Neuronal stem cell (in vitro differentiated cells): Measurements from ENCODE around the gene BDNF.

Source experiments
- DNase-seq: peaks from one replicate; pipeline ENCODE4 v3.0.0-alpha.2; 2013; ENCODE audit warnings: low spot score
- H2AFZ ChIP-seq: one replicate; pipeline ENCODE4 v1.6.1; 2013; ENCODE audit warnings: mild to moderate bottlenecking, low read length, inconsistent platforms
- H2AK5ac ChIP-seq: 2 replicates; pipeline ENCODE4 v1.6.1; 2013; ENCODE audit warnings: low read depth, mild to moderate bottlenecking, inconsistent platforms, low read length, moderate library complexity, mixed read lengths
- H2BK120ac ChIP-seq: 2 replicates; pipeline ENCODE4 v1.6.1; 2013; ENCODE audit warnings: low read depth, mild to moderate bottlenecking, inconsistent platforms, low read length, moderate library complexity, mixed read lengths
- H2BK12ac ChIP-seq: one replicate; pipeline ENCODE4 v1.6.1; 2013; ENCODE audit warnings: low read length, inconsistent platforms
- H2BK15ac ChIP-seq: 2 replicates; pipeline ENCODE4 v1.6.1; 2013; ENCODE audit warnings: mild to moderate bottlenecking, low read length, inconsistent platforms, mixed read lengths
- H2BK5ac ChIP-seq: one replicate; pipeline ENCODE4 v1.6.1; 2013; ENCODE audit warnings: inconsistent platforms, mild to moderate bottlenecking, low read length, moderate library complexity
- H3K14ac ChIP-seq: one replicate; pipeline ENCODE4 v1.6.1; 2013; ENCODE audit warnings: low read length, inconsistent platforms
- H3K18ac ChIP-seq: 2 replicates; pipeline ENCODE4 v1.6.1; 2013; ENCODE audit warnings: low read length, inconsistent platforms
- H3K23ac ChIP-seq: 2 replicates; pipeline ENCODE4 v1.6.1; 2013; ENCODE audit warnings: low read depth, mild to moderate bottlenecking, mixed read lengths, low read length, inconsistent platforms; ENCODE audit not compliant: poor library complexity
- H3K27ac ChIP-seq: replicated peaks from 3 replicates; pipeline ENCODE4 v1.5.1; 2013; ENCODE audit warnings: low read length, inconsistent platforms
- H3K27me3 ChIP-seq, 3 experiments: 2 replicates each; pipeline ENCODE4 v1.6.1; 2013; ENCODE audit warnings: low read length in 3 of 3, mild to moderate bottlenecking in 2 of 3, inconsistent platforms in 1 of 3, low read depth in 1 of 3, mixed read lengths in 1 of 3, moderate library complexity in 1 of 3; ENCODE audit not compliant: control insufficient read depth in 3 of 3, insufficient read depth in 3 of 3
- H3K36me3 ChIP-seq, 2 donors: replicated peaks in 1 of 2; 2 replicates each; pipeline ENCODE4 v1.6.1; 2013; ENCODE audit warnings: low read length in 2 of 2; ENCODE audit not compliant: control insufficient read depth in 2 of 2, insufficient read depth in 2 of 2
- H3K4ac ChIP-seq: 2 replicates; pipeline ENCODE4 v1.6.1; 2013; ENCODE audit warnings: inconsistent platforms, mild to moderate bottlenecking, low read length, moderate library complexity
- H3K4me1 ChIP-seq, 2 donors: 1 replicate in 1 of 2; 2 replicates in 1 of 2; pipeline ENCODE4 v1.6.1; 2013; ENCODE audit warnings: low read length in 2 of 2, low read depth in 1 of 2; ENCODE audit not compliant: control insufficient read depth in 2 of 2, insufficient read depth in 1 of 2
- H3K4me2 ChIP-seq: one replicate; pipeline ENCODE4 v1.6.1; 2013; ENCODE audit warnings: mild to moderate bottlenecking, low read length, inconsistent platforms; ENCODE audit not compliant: insufficient read depth, poor library complexity, severe bottlenecking
- H3K4me3 ChIP-seq, 2 donors: 2 replicates each; pipeline ENCODE4 v1.5.1; 2013; ENCODE audit warnings: low read length in 2 of 2, mild to moderate bottlenecking in 2 of 2, inconsistent platforms in 1 of 2, moderate library complexity in 1 of 2
- H3K79me1 ChIP-seq: one replicate; pipeline ENCODE4 v1.6.1; 2013; ENCODE audit warnings: low read depth, mild to moderate bottlenecking, inconsistent platforms, low read length, moderate library complexity
- H3K9ac ChIP-seq: one replicate; pipeline ENCODE4 v1.6.1; 2013; ENCODE audit warnings: mild to moderate bottlenecking, low read depth, low read length, inconsistent platforms; ENCODE audit not compliant: poor library complexity
- H3K9me3 ChIP-seq, 2 donors: replicated peaks in 1 of 2; 2 replicates each; pipeline versions ENCODE3 to v1.6.1; 2013; ENCODE audit warnings: low read length in 2 of 2, mild to moderate bottlenecking in 2 of 2, inconsistent platforms in 1 of 2, low read depth in 1 of 2, mixed read lengths in 1 of 2, moderate library complexity in 1 of 2; ENCODE audit not compliant: control insufficient read depth in 2 of 2, insufficient read depth in 1 of 2
- H4K8ac ChIP-seq: one replicate; pipeline ENCODE4 v1.6.1; 2013; ENCODE audit warnings: low read depth, mild to moderate bottlenecking, inconsistent platforms, low read length, moderate library complexity
- H4K91ac ChIP-seq: one replicate; pipeline ENCODE4 v1.6.1; 2013; ENCODE audit warnings: low read length, low read depth, mild to moderate bottlenecking, inconsistent platforms; ENCODE audit not compliant: poor library complexity
- WGBS, 2 donors: extraction: QIAGEN DNeasy Blood & Tissue Kit; methylation state at CpG; one replicate each; pipeline ENCODE4 v1.1.7; 2013; ENCODE audit warnings: missing lambda C conversion rate in 2 of 2, mixed read lengths in 1 of 2; ENCODE audit not compliant: insufficient read length in 2 of 2, insufficient replicate concordance in 1 of 2; ENCODE audit errors: extremely low coverage in 2 of 2; 5-methylcytosine and 5-hydroxymethylcytosine counted together

Gene BDNF

DNA sequence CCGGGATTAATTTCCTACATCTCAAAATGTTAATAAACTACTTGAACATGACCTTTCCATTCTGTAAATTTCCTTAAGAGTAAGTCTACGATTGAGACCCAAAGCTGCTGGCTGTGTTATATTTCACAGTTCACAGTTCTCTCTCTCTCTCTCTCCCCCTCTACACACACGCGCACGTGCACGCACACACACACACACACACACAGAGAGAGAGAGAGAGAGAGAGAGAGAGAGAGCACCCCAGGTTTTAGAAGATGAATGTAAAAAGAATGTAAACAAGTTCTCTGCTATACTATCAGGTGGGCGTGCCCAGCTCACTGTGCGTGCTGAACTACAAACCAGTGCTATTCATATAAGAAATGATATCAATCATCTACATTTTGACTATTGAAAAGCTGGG lies 3.3 kb downstream of the BDNF start:
- Histone ChIP-seq H2BK5ac (no peak overlapping the region), H2AK5ac (no peak overlapping the region), H2BK12ac (no peak overlapping the region), H4K91ac (no peak overlapping the region), H3K27me3 (peaks cover 0 to 35% (median 20%) of the 10 kb centered on the region in 3 experiments), H3K27ac (no peak overlapping the region), H3K4me2 (peak overlapping the region; percentile 20), H2BK15ac (no peak overlapping the region), H3K18ac (no peak overlapping the region), H3K79me1 (peaks cover 5% of the 10 kb centered on the region), H3K36me3 (no peaks in the 10 kb centered on the region), H2AFZ (no peak overlapping the region), H3K4me1 (peaks cover 0 to 10% of the 10 kb centered on the region in 2 donors), H2BK120ac (no peak overlapping the region), H3K9me3 (no peaks in the 10 kb centered on the region), H4K8ac (no peak overlapping the region), H3K4ac (no peak overlapping the region), H3K23ac (no peak overlapping the region), H3K9ac (no peak overlapping the region), H3K4me3 (no peak overlapping the region), H3K14ac (no peak overlapping the region)
- DNase-seq, result no peak
- WGBS, 2 donors, result no CpG with 5 or more reads among the region's 8 CpGs

DNA sequence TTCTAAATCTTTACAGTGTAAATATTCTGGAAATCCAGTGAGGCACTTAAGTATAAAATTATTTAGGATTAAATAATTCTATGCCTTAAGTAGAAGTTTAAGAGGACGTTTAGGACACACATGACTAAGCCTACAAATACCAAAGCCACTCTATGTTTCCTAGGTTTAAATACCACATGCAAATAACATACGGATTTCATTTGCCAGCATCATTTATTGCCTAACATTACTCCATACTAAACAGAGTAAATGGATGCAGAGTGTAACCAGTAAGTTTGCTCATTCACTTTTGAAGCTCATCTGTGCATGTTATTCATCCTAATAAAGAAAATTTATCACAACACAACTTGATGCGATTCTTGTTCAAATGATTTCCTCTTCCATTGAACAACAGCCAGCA lies 4.1 kb downstream of the BDNF start:
- no peak overlapping the region for H3K4me3 ChIP-seq

GRCh38 chr11:27694992-27695391 lies 5.3 kb downstream of the BDNF start:
- Histone ChIP-seq H3K9me3 (no peaks in the 10 kb centered on the region), H3K14ac (no peak overlapping the region), H3K9ac (no peak overlapping the region), H3K27me3 (peaks cover 0 to 17% (median 7%) of the 10 kb centered on the region in 3 experiments), H2BK120ac (no peak overlapping the region), H2AK5ac (no peak overlapping the region), H2BK12ac (no peak overlapping the region), H2AFZ (no peak overlapping the region), H3K23ac (no peak overlapping the region), H3K79me1 (peaks cover 3% of the 10 kb centered on the region), H4K8ac (no peak overlapping the region), H3K18ac (no peak overlapping the region), H3K4me3 (no peak overlapping the region), H3K36me3 (no peaks in the 10 kb centered on the region), H3K4me2 (no peak overlapping the region), H3K27ac (no peak overlapping the region), H2BK15ac (no peak overlapping the region), H2BK5ac (no peak overlapping the region), H3K4ac (no peak overlapping the region), H3K4me1 (peaks cover 0 to 6% of the 10 kb centered on the region in 2 donors), H4K91ac (no peak overlapping the region)
- no CpG with 5 or more reads among the region's 3 CpGs for WGBS, 2 donors
- DNase-seq, result no peak

More for the DNA sequence above, 4.1 kb downstream of the BDNF start:
- H3K18ac ChIP-seq, result no peak overlapping the region
- no peak overlapping the region for H2AK5ac ChIP-seq
- no peak overlapping the region for H3K9ac ChIP-seq
- no peak overlapping the region for H2AFZ ChIP-seq
- H2BK120ac ChIP-seq, result no peak overlapping the region
- no peak overlapping the region for H3K23ac ChIP-seq
- no CpG with 5 or more reads among the region's 3 CpGs for WGBS, 2 donors
- no peak overlapping the region for H3K4ac ChIP-seq
- H3K14ac ChIP-seq, result no peak overlapping the region
- H2BK15ac ChIP-seq, result no peak overlapping the region
- H3K4me1 ChIP-seq, result peaks cover 0 to 10% of the 10 kb centered on the region in 2 donors
- DNase-seq, result no peak
- H2BK12ac ChIP-seq, result no peak overlapping the region
- no peak overlapping the region for H3K4me2 ChIP-seq
- peaks cover 5% of the 10 kb centered on the region for H3K79me1 ChIP-seq
- peaks cover 0 to 26% (median 12%) of the 10 kb centered on the region in 3 experiments for H3K27me3 ChIP-seq
- peak overlapping the region; percentile 1 for H3K27ac ChIP-seq
- no peaks in the 10 kb centered on the region for H3K9me3 ChIP-seq
- no peak overlapping the region for H4K8ac ChIP-seq
- no peak overlapping the region for H2BK5ac ChIP-seq
- no peak overlapping the region for H4K91ac ChIP-seq
- no peaks in the 10 kb centered on the region for H3K36me3 ChIP-seq

GRCh38 chr11:27693398-27693797 lies 6.9 kb downstream of the BDNF start:
- WGBS, 2 donors, result no CpG with 5 or more reads among the region's 5 CpGs
- H3K9me3 ChIP-seq, result peaks cover 0 to 2% of the 10 kb centered on the region in 2 donors
- H3K4me2 ChIP-seq, result no peak overlapping the region
- H3K4ac ChIP-seq, result no peak overlapping the region
- no peak overlapping the region for H3K14ac ChIP-seq
- H3K27ac ChIP-seq, result no peak overlapping the region
- H3K4me1 ChIP-seq, result no peaks in the 10 kb centered on the region
- H3K4me3 ChIP-seq, result no peak overlapping the region
- no peak overlapping the region for H2BK15ac ChIP-seq
- no peak overlapping the region for H2BK120ac ChIP-seq
- H3K23ac ChIP-seq, result no peak overlapping the region
- H2AK5ac ChIP-seq, result no peak overlapping the region
- no peak overlapping the region for H3K9ac ChIP-seq
- no peaks in the 10 kb centered on the region for H3K36me3 ChIP-seq
- H4K8ac ChIP-seq, result no peak overlapping the region
- no peaks in the 10 kb centered on the region for H3K79me1 ChIP-seq
- no peak overlapping the region for H2BK12ac ChIP-seq
- H2BK5ac ChIP-seq, result no peak overlapping the region
- no peak for DNase-seq
- peaks cover 0 to 7% (median 0%) of the 10 kb centered on the region in 3 experiments for H3K27me3 ChIP-seq
- no peak overlapping the region for H3K18ac ChIP-seq
- H2AFZ ChIP-seq, result no peak overlapping the region
- no peak overlapping the region for H4K91ac ChIP-seq
